Keratinocyte (primary cell): ENCODE results near the gene IL12RB2. TPM values are rescaled to one million over a fixed set of nuclear protein-coding genes. Genes with fewer than 3 reads are reported as not detected.

Source experiments
- DNase-seq: peaks from one replicate; pipeline ENCODE4 v3.0.0-alpha.2; 2011; ENCODE audit warnings: low read depth, missing footprints, low spot score
- FAIRE-seq: peaks from 2 replicates; lab custom pipeline; 2011; peaks lifted over from hg19 to GRCh38; lab: Jason Lieb, UNC
- H2AFZ ChIP-seq: 2 replicates; pipeline ENCODE4 v1.6.0; 2012; ENCODE audit warnings: low read length, control low read depth, inconsistent platforms; ENCODE audit not compliant: control insufficient read depth
- H3K27ac ChIP-seq: 2 replicates; pipeline ENCODE4 v1.5.1; 2011; ENCODE audit warnings: low read length; ENCODE audit not compliant: control insufficient read depth, insufficient read depth
- H3K27me3 ChIP-seq: 3 replicates; pipeline ENCODE4 v1.6.0; 2011; ENCODE audit warnings: low read length; ENCODE audit not compliant: control insufficient read depth, insufficient read depth; ENCODE audit errors: extremely low read depth
- H3K36me3 ChIP-seq, 2 experiments: 2 replicates in 1 of 2; 3 replicates in 1 of 2; pipeline ENCODE4 v1.5.1; 2011; ENCODE audit warnings: low read length in 2 of 2, mild to moderate bottlenecking in 1 of 2; ENCODE audit not compliant: control insufficient read depth in 2 of 2, insufficient read depth in 2 of 2; ENCODE audit errors: extremely low read depth in 1 of 2
- H3K4me1 ChIP-seq: 3 replicates; pipeline ENCODE4 v1.5.1; 2011; ENCODE audit warnings: low read length; ENCODE audit not compliant: control insufficient read depth, insufficient read depth; ENCODE audit errors: extremely low read depth
- H3K4me2 ChIP-seq: 3 replicates; pipeline ENCODE4 v1.6.0; 2011; ENCODE audit warnings: low read depth, low read length; ENCODE audit not compliant: control insufficient read depth, insufficient read depth; ENCODE audit errors: extremely low read depth
- H3K4me3 ChIP-seq, 3 experiments: fragments of 200-600 bp in 1 of 3; sonication (generic) in 1 of 3; 2 replicates in 2 of 3; 3 replicates in 1 of 3; pipeline ENCODE4 v1.5.1; 2011 to 2016; ENCODE audit warnings: low read length in 3 of 3, mild to moderate bottlenecking in 3 of 3, control low read depth in 2 of 3, inconsistent platforms in 1 of 3, low read depth in 1 of 3, mixed read lengths in 1 of 3, mixed run types in 1 of 3, moderate library complexity in 1 of 3; ENCODE audit not compliant: control insufficient read depth in 2 of 3, insufficient read depth in 2 of 3; ENCODE audit errors: extremely low read depth in 1 of 3
- H3K79me2 ChIP-seq: 2 replicates; pipeline ENCODE4 v1.6.0; 2012; ENCODE audit warnings: low read length; ENCODE audit not compliant: control insufficient read depth, insufficient read depth
- H3K9ac ChIP-seq: 3 replicates; pipeline ENCODE4 v1.6.0; 2011; ENCODE audit warnings: low read length; ENCODE audit not compliant: control insufficient read depth, insufficient read depth; ENCODE audit errors: extremely low read depth
- H3K9me1 ChIP-seq: 3 replicates; pipeline ENCODE4 v1.6.0; 2011; ENCODE audit warnings: low read length; ENCODE audit not compliant: control insufficient read depth, insufficient read depth; ENCODE audit errors: extremely low read depth
- H3K9me3 ChIP-seq: 2 replicates; pipeline ENCODE4 v1.5.1; 2012; ENCODE audit warnings: low read depth, low read length; ENCODE audit not compliant: control insufficient read depth
- H4K20me1 ChIP-seq: 3 replicates; pipeline ENCODE4 v1.6.0; 2011; ENCODE audit warnings: low read length; ENCODE audit not compliant: control insufficient read depth, insufficient read depth; ENCODE audit errors: extremely low read depth
- EZH2 ChIP-seq: IDR thresholded peaks from one replicate; pipeline ENCODE4 v1.6.1; 2012; ENCODE audit warnings: inconsistent platforms, mild to moderate bottlenecking, low read length, moderate library complexity
- dilution Hi-C: fragments of 300-500 bp; cut with MboI; formaldehyde crosslinking; loops from one replicate; pipeline ENCODE4 v1.7.0; 2020; ENCODE audit warnings: low sequenced_read_pairs; ENCODE audit not compliant: extremely low pct_ligation_motif_present
- polyA plus RNA-seq, 5 experiments: library from polyadenylated mRNA; depleted of rRNA in 3 of 5; stranded (reverse) in 3 of 5; stranded (forward) in 1 of 5; unstranded in 1 of 5; fragments of >200 nt; gene quantifications; 1 replicate in 1 of 5; 2 replicates in 3 of 5; 3 replicates in 1 of 5; pipeline versions ENCODE4 v1.2.1 to v1.2.3, GENCODE V29; 2011 to 2012; ENCODE audit warnings: missing spikeins in 2 of 5, low read depth in 1 of 5, low replicate concordance in 1 of 5
- TF ChIP-seq, protein P1 (sequence below), 3 experiments: IDR thresholded peaks in 1 of 3; conservative IDR thresholded peaks in 1 of 3; optimal IDR thresholded peaks in 1 of 3; 2 replicates in 2 of 3; 3 replicates in 1 of 3; pipeline versions ENCODE3 to v1.5.1; 2011; ENCODE audit warnings: low read length in 3 of 3, mild to moderate bottlenecking in 3 of 3, moderate library complexity in 2 of 3, control low read depth in 1 of 3, inconsistent platforms in 1 of 3; ENCODE audit not compliant: insufficient read depth in 2 of 3; ENCODE audit errors: extremely low read depth in 1 of 3

IL12RB2 gene
- polyA plus RNA-seq, 1 donor (not counting 4 experiments of a cell fraction or from before 2014, with no cell fraction given) = 0.63 TPM

DNA sequence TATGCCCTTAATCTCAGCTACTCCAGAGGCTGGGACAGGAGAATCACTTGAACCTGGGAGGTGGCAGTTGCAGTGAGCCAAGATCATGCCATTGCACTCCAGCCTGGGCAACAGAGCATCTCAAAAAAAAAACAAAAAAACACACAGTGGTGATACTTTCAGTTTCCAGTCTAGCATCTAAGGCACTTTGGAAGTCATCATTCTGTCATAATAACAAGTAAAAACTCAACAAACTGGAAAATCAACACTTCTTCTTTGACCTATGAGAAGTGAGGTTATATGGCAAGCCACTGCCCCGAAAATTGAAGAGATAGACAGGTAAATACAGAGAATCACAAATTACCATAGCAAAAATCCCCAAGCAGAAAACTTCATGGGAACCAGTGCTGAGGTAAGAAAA, 51.9 kb downstream of the IL12RB2 start:
- no peaks in the 10 kb centered on the region for H3K79me2 ChIP-seq
- H3K4me3 ChIP-seq = no peak overlapping the region
- H2AFZ ChIP-seq = no peak overlapping the region
- H3K4me1 ChIP-seq = peaks cover 19% of the 10 kb centered on the region
- no peaks in the 10 kb centered on the region for H3K36me3 ChIP-seq
- dilution Hi-C loops = no loop called here
- no peak for DNase-seq
- no peak overlapping the region for H3K4me2 ChIP-seq
- TF ChIP-seq, protein P1, sequence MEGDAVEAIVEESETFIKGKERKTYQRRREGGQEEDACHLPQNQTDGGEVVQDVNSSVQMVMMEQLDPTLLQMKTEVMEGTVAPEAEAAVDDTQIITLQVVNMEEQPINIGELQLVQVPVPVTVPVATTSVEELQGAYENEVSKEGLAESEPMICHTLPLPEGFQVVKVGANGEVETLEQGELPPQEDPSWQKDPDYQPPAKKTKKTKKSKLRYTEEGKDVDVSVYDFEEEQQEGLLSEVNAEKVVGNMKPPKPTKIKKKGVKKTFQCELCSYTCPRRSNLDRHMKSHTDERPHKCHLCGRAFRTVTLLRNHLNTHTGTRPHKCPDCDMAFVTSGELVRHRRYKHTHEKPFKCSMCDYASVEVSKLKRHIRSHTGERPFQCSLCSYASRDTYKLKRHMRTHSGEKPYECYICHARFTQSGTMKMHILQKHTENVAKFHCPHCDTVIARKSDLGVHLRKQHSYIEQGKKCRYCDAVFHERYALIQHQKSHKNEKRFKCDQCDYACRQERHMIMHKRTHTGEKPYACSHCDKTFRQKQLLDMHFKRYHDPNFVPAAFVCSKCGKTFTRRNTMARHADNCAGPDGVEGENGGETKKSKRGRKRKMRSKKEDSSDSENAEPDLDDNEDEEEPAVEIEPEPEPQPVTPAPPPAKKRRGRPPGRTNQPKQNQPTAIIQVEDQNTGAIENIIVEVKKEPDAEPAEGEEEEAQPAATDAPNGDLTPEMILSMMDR (optimal IDR thresholded peaks at IDR 0.05 in 1 of 3, IDR thresholded peaks at IDR 0.05 in 1 of 3, conservative IDR thresholded peaks at IDR 0.05 in 1 of 3; ENCODE audit: extremely low read depth in 1 of 3, insufficient read depth in 2 of 3, low read length in 3 of 3) = no peak
- TF ChIP-seq EZH2 = no peak
- no peak overlapping the region for H3K27ac ChIP-seq
- H3K27me3 ChIP-seq = no peaks in the 10 kb centered on the region
- H4K20me1 ChIP-seq = no peaks in the 10 kb centered on the region
- H3K9me3 ChIP-seq = no peaks in the 10 kb centered on the region
- FAIRE-seq = no peak
- no peaks in the 10 kb centered on the region for H3K9me1 ChIP-seq
- no peak overlapping the region for H3K9ac ChIP-seq

DNA sequence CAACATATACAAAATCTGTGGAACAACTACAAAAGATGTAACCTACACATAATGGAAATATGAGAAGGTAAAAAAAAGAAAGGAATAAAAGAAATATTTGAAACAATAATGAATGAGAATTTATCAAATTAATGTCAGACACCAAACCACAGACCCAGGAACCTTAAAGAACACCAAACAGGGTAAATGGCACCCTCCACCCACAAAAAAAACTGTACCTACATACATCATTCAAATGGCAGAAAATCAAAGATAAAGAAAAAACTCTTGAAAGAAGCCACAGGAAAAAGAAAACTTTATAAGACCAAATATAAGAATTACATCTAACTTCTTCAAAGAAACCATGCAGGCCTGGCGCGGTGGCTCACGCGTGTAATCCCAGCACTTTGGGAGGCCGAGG, 54.0 kb downstream of the IL12RB2 start:
- Histone ChIP-seq H3K27me3 (no peaks in the 10 kb centered on the region), H4K20me1 (no peaks in the 10 kb centered on the region), H3K9me1 (no peaks in the 10 kb centered on the region), H3K36me3 (no peaks in the 10 kb centered on the region), H3K27ac (no peak overlapping the region), H3K9ac (no peak overlapping the region), H3K4me1 (peaks cover 5% of the 10 kb centered on the region), H3K4me2 (no peak overlapping the region), H2AFZ (no peak overlapping the region), H3K9me3 (no peaks in the 10 kb centered on the region), H3K79me2 (no peaks in the 10 kb centered on the region), H3K4me3 (no peak overlapping the region)
- no peak for TF ChIP-seq EZH2
- TF ChIP-seq, protein P1 (optimal IDR thresholded peaks at IDR 0.05 in 1 of 3, IDR thresholded peaks at IDR 0.05 in 1 of 3, conservative IDR thresholded peaks at IDR 0.05 in 1 of 3; ENCODE audit: extremely low read depth in 1 of 3, insufficient read depth in 2 of 3, low read length in 3 of 3) = no peak
- DNase-seq (no peak), FAIRE-seq (no peak)
- dilution Hi-C loops = no loop called here
